Stimulated activated memory B cell treated with anti-CD40 and anti-IgM and Interleukin-4, amounts not matched to agents 10 μg/mL and 1 μg/mL and 100 μg/mL, for 72 hours (primary cell): ENCODE measurements around the gene SYNGR2.

Experiments used
- ATAC-seq: fragments of 150-1000 bp; cut with Tn5 transposase; 2 replicates; pipeline ENCODE4 v1.10.0; 2021
- H3K27ac Mint-ChIP-seq: one replicate; pipeline ENCODE4 v1.8.0; 2022; ENCODE audit warnings: mild to moderate bottlenecking, mixed read lengths
- H3K27me3 Mint-ChIP-seq: one replicate; pipeline ENCODE4 v1.8.0; 2022; ENCODE audit warnings: mixed read lengths
- H3K36me3 Mint-ChIP-seq: one replicate; pipeline ENCODE4 v1.8.0; 2022; ENCODE audit warnings: mixed read lengths
- H3K4me1 Mint-ChIP-seq: one replicate; pipeline ENCODE4 v1.8.0; 2022; ENCODE audit warnings: mixed read lengths
- H3K4me3 Mint-ChIP-seq: one replicate; pipeline ENCODE4 v1.8.0; 2022; ENCODE audit warnings: mild to moderate bottlenecking, moderate library complexity, mixed read lengths
- H3K9me3 Mint-ChIP-seq: one replicate; pipeline ENCODE4 v1.8.0; 2022; ENCODE audit warnings: mixed read lengths

The SYNGR2 gene

DNA sequence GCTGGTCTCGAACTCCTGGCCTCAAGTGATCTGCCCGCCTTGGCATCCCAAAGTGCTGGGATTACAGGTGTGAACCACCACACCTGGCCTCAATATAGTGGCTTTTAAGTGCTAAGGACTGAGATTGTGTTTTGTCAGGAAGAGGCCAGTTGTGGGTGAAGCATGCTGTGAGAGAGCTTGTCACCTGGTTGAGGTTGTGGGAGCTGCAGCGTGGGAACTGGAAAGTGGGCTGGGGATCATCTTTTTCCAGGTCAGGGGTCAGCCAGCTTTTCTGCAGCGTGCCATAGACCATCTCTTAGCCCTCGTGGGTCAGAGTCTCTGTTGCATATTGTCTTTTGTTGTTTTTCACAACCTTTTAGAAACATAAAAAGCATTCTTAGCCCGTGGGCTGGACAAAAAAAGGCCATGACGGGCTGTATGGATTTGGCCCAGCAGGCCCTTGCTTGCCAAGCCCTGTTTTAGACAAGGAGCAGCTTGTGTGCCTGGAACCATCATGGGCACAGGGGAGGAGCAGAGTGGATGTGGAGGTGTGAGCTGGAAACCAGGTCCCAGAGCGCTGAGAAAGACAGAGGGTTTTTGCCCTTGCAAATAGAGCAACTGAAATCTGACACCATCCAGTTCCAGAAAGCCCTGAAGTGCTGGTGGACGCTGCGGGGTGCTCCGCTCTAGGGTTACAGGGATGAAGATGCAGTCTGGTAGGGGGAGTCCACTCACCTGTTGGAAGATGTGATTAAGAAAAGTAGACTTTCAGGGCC, 51.2 kb downstream of the SYNGR2 start:
- H3K4me1 Mint-ChIP-seq: peaks cover 2% of the 10 kb centered on the region
- H3K4me3 Mint-ChIP-seq: no peak overlapping the region
- H3K27ac Mint-ChIP-seq: no peak overlapping the region
- no peaks in the 10 kb centered on the region for H3K27me3 Mint-ChIP-seq
- no peak for ATAC-seq
- no peaks in the 10 kb centered on the region for H3K36me3 Mint-ChIP-seq
- H3K9me3 Mint-ChIP-seq: no peaks in the 10 kb centered on the region
